ENCODE measurements around the gene SCMH1.

DNA sequence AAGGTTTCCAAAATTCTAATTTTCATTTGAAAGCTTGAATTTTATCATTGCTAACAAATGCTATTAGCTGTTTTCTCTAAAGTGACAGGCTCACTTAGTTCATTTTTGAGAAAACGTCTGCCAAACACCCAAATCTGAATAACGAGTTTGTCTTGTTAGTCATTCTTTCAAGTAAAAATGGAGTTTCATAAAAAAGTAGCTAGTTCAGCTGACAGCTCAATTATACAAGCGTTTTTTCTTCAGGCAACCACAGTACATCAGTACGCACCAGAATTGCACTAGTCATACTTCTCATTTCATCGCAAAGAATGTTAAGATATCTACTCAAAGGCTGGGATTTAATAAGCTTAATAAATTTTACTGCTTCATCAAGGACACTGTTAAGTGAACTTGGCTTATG lies 148.3 kb downstream of the SCMH1 start:
- TF ChIP-seq POLR2A (IDR thresholded peaks at IDR 0.05) = no peak
- TF ChIP-seq POLR2AphosphoS5 (IDR thresholded peaks at IDR 0.05) = no peak

Data from upper lobe of left lung (tissue), 4 donors.